Esophagus muscularis mucosa (tissue), 4 donors: ENCODE measurements around the gene MSI2. TPM values are rescaled to one million over a fixed set of nuclear protein-coding genes. Genes with fewer than 3 reads are reported as not detected.

Experiments used
- DNase-seq: peaks from one replicate; pipeline ENCODE4 v3.0.0-alpha.2; 2017; ENCODE audit errors: extremely low spot score
- H3K27ac ChIP-seq, 4 donors: fragments of 200-600 bp; sonication (generic); replicated peaks in 1 of 4; 1 replicate in 3 of 4; 2 replicates in 1 of 4; pipeline ENCODE4 v1.5.1; 2016 to 2019; ENCODE audit warnings: mild to moderate bottlenecking in 1 of 4
- H3K27me3 ChIP-seq, 4 donors: fragments of 200-600 bp; sonication (generic); one replicate each; pipeline versions ENCODE4 v1.5.1 to v1.6.0; 2016 to 2019
- H3K36me3 ChIP-seq, 4 donors: fragments of 200-600 bp; sonication (generic); one replicate each; pipeline ENCODE4 v1.5.1; 2016 to 2019
- H3K4me1 ChIP-seq, 4 donors: fragments of 200-600 bp; sonication (generic); one replicate each; pipeline ENCODE4 v1.5.1; 2016 to 2019
- H3K4me3 ChIP-seq, 4 donors: fragments of 200-600 bp; sonication (generic); 1 replicate in 2 of 4; 2 replicates in 2 of 4; pipeline ENCODE4 v1.5.1; 2016 to 2019; ENCODE audit warnings: mild to moderate bottlenecking in 4 of 4, moderate library complexity in 1 of 4
- H3K9me3 ChIP-seq, 4 donors: fragments of 200-600 bp; sonication (generic); 1 replicate in 3 of 4; 2 replicates in 1 of 4; pipeline ENCODE4 v1.5.1; 2016 to 2019
- CTCF ChIP-seq, 3 experiments: fragments of 200-600 bp in 2 of 3; fragments of 450-650 bp in 1 of 3; sonication (generic) in 2 of 3; IDR thresholded peaks; one replicate each; pipeline ENCODE4 v1.5.1; 2017 to 2019; ENCODE audit warnings: antibody characterized with exemption in 3 of 3, mild to moderate bottlenecking in 2 of 3, moderate library complexity in 1 of 3
- EP300 ChIP-seq: sonication (generic); formaldehyde crosslinking; IDR thresholded peaks from one replicate; pipeline ENCODE4 v1.6.1; 2017; ENCODE audit warnings: antibody characterized with exemption
- POLR2A ChIP-seq: fragments of 450-650 bp; IDR thresholded peaks from one replicate; pipeline ENCODE4 v1.6.1; 2017; ENCODE audit warnings: antibody characterized with exemption, moderate library complexity, mild to moderate bottlenecking, low read depth
- POLR2AphosphoS5 ChIP-seq, 2 donors: sonication (generic); formaldehyde crosslinking; IDR thresholded peaks; one replicate each; pipeline ENCODE4 v1.6.1; 2017; ENCODE audit warnings: antibody characterized with exemption in 2 of 2
- WGBS: methylation state at CpG from one replicate; pipeline ENCODE4 v1.1.5; 2018; 5-methylcytosine and 5-hydroxymethylcytosine counted together
- intact Hi-C: fragments of 100-400 bp; cut with DNase I; formaldehyde crosslinking; loops from one replicate; pipeline ENCODE4 v1.15.1; 2023
- total RNA-seq, 4 donors: library from RNA; depleted of rRNA; stranded (reverse); fragments of >200 nt; gene quantifications; one replicate each; pipeline versions ENCODE4 v1.1.0 to v1.2.1, GENCODE V29; 2016

Gene MSI2
- total RNA-seq, 4 donors from 2014 or later = 28.8 to 39.0 (median 29.6) TPM

- Histone ChIP-seq H3K27ac (no peak overlapping the region), H3K27me3 (no peaks in the 10 kb centered on the region), H3K36me3 (no peaks in the 10 kb centered on the region), H3K9me3 (no peaks in the 10 kb centered on the region), H3K4me3 (no peak overlapping the region), H3K4me1 (peaks cover 31 to 50% (median 41%) of the 10 kb centered on the region in 4 donors)
- intact Hi-C loops = no loop called here
- no peak for DNase-seq
- WGBS = 85% methylated on average over 11 of the region's 11 CpGs
- TF ChIP-seq EP300 (no peak), POLR2A (no peak), POLR2AphosphoS5 (IDR thresholded peaks at IDR 0.05) (no peak), CTCF (IDR thresholded peaks at IDR 0.05) (no peak)
Measured at GRCh38 chr17:57538736-57539456, 282.6 kb downstream of the MSI2 start.

- Histone ChIP-seq H3K27me3 (no peaks in the 10 kb centered on the region), H3K9me3 (no peaks in the 10 kb centered on the region), H3K36me3 (no peaks in the 10 kb centered on the region), H3K27ac (no peak overlapping the region), H3K4me1 (peaks cover 31 to 54% (median 40%) of the 10 kb centered on the region in 4 donors), H3K4me3 (no peak overlapping the region)
- no peak for DNase-seq
- TF ChIP-seq POLR2AphosphoS5 (IDR thresholded peaks at IDR 0.05) (no peak), EP300 (no peak), CTCF (IDR thresholded peaks at IDR 0.05) (no peak), POLR2A (no peak)
- WGBS = 80% methylated on average over 8 of the region's 8 CpGs
- intact Hi-C loops = no loop called here
Measured at GRCh38 chr17:57539529-57540301, 283.4 kb downstream of the MSI2 start.

- Histone ChIP-seq H3K27me3 (no peaks in the 10 kb centered on the region), H3K36me3 (no peaks in the 10 kb centered on the region), H3K4me1 (peaks cover 22 to 48% (median 32%) of the 10 kb centered on the region in 4 donors), H3K27ac (no peak overlapping the region), H3K4me3 (no peak overlapping the region), H3K9me3 (no peaks in the 10 kb centered on the region)
- WGBS = 96% methylated on average over 2 of the region's 2 CpGs
- no peak for DNase-seq
- intact Hi-C loops = no loop called here
- TF ChIP-seq CTCF (IDR thresholded peaks at IDR 0.05) = no peak
- no peak for TF ChIP-seq POLR2A
- TF ChIP-seq EP300 = no peak
Measured at GRCh38 chr17:57540596-57540995, 284.3 kb downstream of the MSI2 start.

DNA sequence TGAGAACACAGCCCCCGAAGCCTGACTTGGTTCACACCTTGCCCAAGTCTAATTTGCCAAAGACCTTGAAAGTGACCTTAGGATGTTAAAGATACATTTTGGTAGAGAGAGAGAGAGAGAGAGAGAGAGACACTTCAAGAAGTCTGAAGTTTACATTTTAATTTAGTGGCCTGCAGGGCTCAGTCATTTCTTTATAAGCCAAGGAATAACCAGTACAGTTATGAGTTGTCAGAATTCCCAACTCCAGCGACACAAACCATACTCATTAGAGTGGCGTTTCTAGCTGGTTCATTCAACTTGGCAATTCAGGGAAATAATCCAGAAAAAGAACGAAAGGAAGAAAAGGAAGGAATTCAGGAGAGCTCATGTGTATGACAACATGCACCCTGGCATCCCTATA, 284.7 kb downstream of the MSI2 start:
- 93% methylated on average over 4 of the region's 4 CpGs for WGBS
- TF ChIP-seq CTCF (IDR thresholded peaks at IDR 0.05) (no peak), POLR2AphosphoS5 (IDR thresholded peaks at IDR 0.05) (no peak), EP300 (no peak), POLR2A (no peak)
- intact Hi-C loops = no loop called here
- H3K36me3 ChIP-seq = no peaks in the 10 kb centered on the region
- no peaks in the 10 kb centered on the region for H3K27me3 ChIP-seq
- H3K4me3 ChIP-seq = no peak overlapping the region
- DNase-seq = no peak
- peaks cover 21 to 47% (median 31%) of the 10 kb centered on the region in 4 donors for H3K4me1 ChIP-seq
- no peaks in the 10 kb centered on the region for H3K9me3 ChIP-seq
- no peak overlapping the region for H3K27ac ChIP-seq
